OCI-LY1 (cell line): ENCODE data around the gene CATSPERZ.
A peak's percentile ranks its signal among the peaks of the same experiment; 100 is the strongest.

ENCODE experiments used
- CTCF ChIP-seq: fragments of 200-600 bp; sonication (generic), shearing (Covaris generic); IDR thresholded peaks from 2 replicates; pipeline ENCODE4 v1.5.1; 2017; ENCODE audit warnings: mild to moderate bottlenecking, antibody characterized with exemption, low read length, moderate library complexity, mixed read lengths
- EZH2 ChIP-seq: fragments of 200-600 bp; sonication (generic), shearing (Covaris generic); IDR thresholded peaks from 2 replicates; pipeline ENCODE4 v1.8.0; 2017; ENCODE audit warnings: borderline replicate concordance, mixed run types, mild to moderate bottlenecking, antibody characterized with exemption, low read length, moderate library complexity, mixed read lengths

- TF ChIP-seq CTCF (peak; percentile 98), EZH2 (no peak)
These were observed 4.3 kb downstream of the CATSPERZ start for GRCh38 chr11:64304316-64305072.
